ENCODE measurements around the gene C14orf119. TPM values are rescaled to one million over a fixed set of nuclear protein-coding genes. Genes with fewer than 3 reads are reported as not detected.

Gene C14orf119
- total RNA-seq, 1 experiment from 2014 or later = 39.6 TPM

GRCh38 chr14:23140371-23140770 lies 45.1 kb downstream of the C14orf119 start:
- intact Hi-C loops (cut with micrococcal nuclease; ENCODE audit: unreplicated experiment) = no loop called here
- in situ Hi-C loops (cut with HindIII; ENCODE audit: low pct_unique_long_range_greater_than_20kb, low sequenced_read_pairs) = no loop called here
- no peak overlapping the region for H3K4me3 ChIP-seq (ENCODE audit: low read depth in 2 of 2, low read length in 2 of 2)
- ChIA-PET POLR2A (interaction anchor here (1.0 kb wide), 1 partner anchor 41 kb away, joined by 4 read pairs; no protein-coding TSS in a partner anchor), CTCF (no interaction called here)
- DNase-seq (ENCODE audit: low read depth, low spot score) = no peak
- H3K27ac ChIP-seq (ENCODE audit: low read length) = no peak overlapping the region
- ATAC-seq = no peak
- no peaks in the 10 kb centered on the region for H3K9me3 ChIP-seq (ENCODE audit: control insufficient read depth, insufficient read depth, low read depth, low read length)
- H3K4me1 ChIP-seq (ENCODE audit: control insufficient read depth, insufficient read depth, low read length) = no peaks in the 10 kb centered on the region
- no peaks in the 10 kb centered on the region for H3K36me3 ChIP-seq (ENCODE audit: control insufficient read depth, insufficient read depth, low read length)
- BruUV-seq (replicated peaks) = no TSS peak
- no peak for TF ChIP-seq TCF7L2 (IDR thresholded peaks at IDR 0.05; ENCODE audit: low read depth, low read length)
- TF ChIP-seq SIN3A (IDR thresholded peaks at IDR 0.05; ENCODE audit: borderline replicate concordance, insufficient read depth, low read depth, low read length) = no peak
- TF ChIP-seq REST (IDR thresholded peaks at IDR 0.05; ENCODE audit: insufficient read depth in 1 of 2, low read depth in 2 of 2, low read length in 1 of 2) = no peak
- no peak for TF ChIP-seq CTCF (IDR thresholded peaks at IDR 0.05)
- TF ChIP-seq POLR2AphosphoS5 (IDR thresholded peaks at IDR 0.05; ENCODE audit: low read depth, low read length) = no peak
- H3K27me3 ChIP-seq (ENCODE audit: control insufficient read depth, insufficient read depth, low read length) = no peaks in the 10 kb centered on the region; the same call in 1 of the 2 replicates

GRCh38 chr14:23141706-23142444 lies 46.6 kb downstream of the C14orf119 start:
- Histone ChIP-seq H3K4me3 (ENCODE audit: low read depth in 2 of 2, low read length in 2 of 2) (no peak overlapping the region), H3K36me3 (ENCODE audit: control insufficient read depth, insufficient read depth, low read length) (no peaks in the 10 kb centered on the region), H3K9me3 (ENCODE audit: control insufficient read depth, insufficient read depth, low read depth, low read length) (no peaks in the 10 kb centered on the region), H3K27me3 (ENCODE audit: control insufficient read depth, insufficient read depth, low read length) (no peaks in the 10 kb centered on the region; the same call in 1 of the 2 replicates), H3K27ac (ENCODE audit: low read length) (no peak overlapping the region), H3K4me1 (ENCODE audit: control insufficient read depth, insufficient read depth, low read length) (no peaks in the 10 kb centered on the region)
- intact Hi-C loops (cut with micrococcal nuclease; ENCODE audit: unreplicated experiment) = no loop called here
- no TSS peak for BruUV-seq (replicated peaks)
- in situ Hi-C loops (cut with HindIII; ENCODE audit: low pct_unique_long_range_greater_than_20kb, low sequenced_read_pairs) = no loop called here
- ATAC-seq (peak; percentile 62; the same call in 1 of the 2 replicates), DNase-seq (ENCODE audit: low read depth, low spot score) (no peak)
- POLR2A ChIA-PET = interaction anchor here (0.6 kb wide), 1 partner anchor 9 kb away, joined by 7 read pairs; no protein-coding TSS in a partner anchor
- CTCF ChIA-PET = no interaction called here
- no peak for TF ChIP-seq SIN3A (IDR thresholded peaks at IDR 0.05; ENCODE audit: borderline replicate concordance, insufficient read depth, low read depth, low read length)
- TF ChIP-seq TCF7L2 (IDR thresholded peaks at IDR 0.05; ENCODE audit: low read depth, low read length) = no peak
- TF ChIP-seq CTCF (IDR thresholded peaks at IDR 0.05) = no peak
- no peak for TF ChIP-seq REST (IDR thresholded peaks at IDR 0.05; ENCODE audit: insufficient read depth in 1 of 2, low read depth in 2 of 2, low read length in 1 of 2)
- TF ChIP-seq POLR2AphosphoS5 (IDR thresholded peaks at IDR 0.05; ENCODE audit: low read depth, low read length) = no peak

Measured in Panc1 (cell line).